Measurements from ENCODE around the gene THAP6. TPM values are rescaled to one million over a fixed set of nuclear protein-coding genes. Genes with fewer than 3 reads are reported as not detected.
"Not testable (repeated sequence)": the region's sequence is repeated elsewhere in the genome, so short reads cannot be mapped to it uniquely, and the experiment has no call there.

The THAP6 gene
- total and polyA plus RNA-seq, 4 donors, result 4.4 to 32.8 (median 13.0) TPM

DNA sequence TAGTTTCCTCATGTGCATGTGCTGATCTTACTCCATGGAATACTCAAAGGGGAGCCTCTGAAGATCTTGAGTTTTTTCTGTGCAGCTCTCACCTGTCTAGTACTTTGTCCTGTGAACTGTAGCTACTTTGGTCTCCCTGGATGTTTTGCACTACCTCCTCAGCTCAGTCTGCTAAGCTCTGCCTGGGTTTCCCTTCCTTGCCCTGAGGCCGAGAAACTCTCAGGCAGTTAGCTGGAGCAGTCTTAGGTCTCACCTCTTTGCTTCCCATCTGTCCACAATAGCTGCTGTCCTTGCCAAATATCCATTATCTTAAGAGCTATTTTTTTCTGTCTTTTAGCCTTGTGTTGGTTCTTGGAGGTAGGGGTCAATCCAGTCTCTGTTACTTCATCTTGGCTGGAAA, 11.6 kb downstream of the THAP6 start:
- ATAC-seq (ENCODE audit: insufficient read depth, low FRiP score) (no peak), DNase-seq (no peak)
- no peaks in the 10 kb centered on the region for H3K27me3 ChIP-seq (ENCODE audit: control insufficient read depth in 3 of 3, insufficient read depth in 3 of 3, low read length in 2 of 3)
- H3K9me3 ChIP-seq (ENCODE audit: control insufficient read depth in 4 of 4, insufficient read depth in 3 of 4, low read length in 3 of 4), result peaks cover 0 to 2% (median 0%) of the 10 kb centered on the region in 4 donors
- no peak for TF ChIP-seq CTCF (IDR thresholded peaks at IDR 0.05; ENCODE audit: control extremely low read depth, extremely low read depth)
- WGBS, 2 donors, result 93 to 100% methylated on average over 1 of the region's 1 CpG
- no peak overlapping the region for H3K27ac ChIP-seq (ENCODE audit: low read depth in 1 of 2, low read length in 1 of 2)
- H3K36me3 ChIP-seq (ENCODE audit: control insufficient read depth in 4 of 4, insufficient read depth in 4 of 4, low read length in 4 of 4), result peaks cover 12 to 33% (median 26%) of the 10 kb centered on the region in 4 donors
- peaks cover 0 to 4% (median 0%) of the 10 kb centered on the region in 5 donors for H3K4me1 ChIP-seq (ENCODE audit: control insufficient read depth in 5 of 5, insufficient read depth in 5 of 5, low read length in 5 of 5)
- no peak overlapping the region for H3K9ac ChIP-seq (ENCODE audit: insufficient read depth in 1 of 2, low read length in 2 of 2)
- no peak overlapping the region for H3K4me3 ChIP-seq

GRCh38 chr4:75527482-75527881, 13.2 kb downstream of the THAP6 start:
- H3K4me1 ChIP-seq (ENCODE audit: control insufficient read depth in 5 of 5, insufficient read depth in 5 of 5, low read length in 5 of 5), result peaks cover 0 to 7% (median 0%) of the 10 kb centered on the region in 5 donors
- ATAC-seq (ENCODE audit: insufficient read depth, low FRiP score) (no peak), DNase-seq (no peak)
- no peak overlapping the region for H3K4me3 ChIP-seq
- H3K27me3 ChIP-seq (ENCODE audit: control insufficient read depth in 3 of 3, insufficient read depth in 3 of 3, low read length in 2 of 3), result no peaks in the 10 kb centered on the region
- peaks cover 17 to 41% (median 30%) of the 10 kb centered on the region in 4 donors for H3K36me3 ChIP-seq (ENCODE audit: control insufficient read depth in 4 of 4, insufficient read depth in 4 of 4, low read length in 4 of 4)
- peaks cover 0 to 5% (median 0%) of the 10 kb centered on the region in 4 donors for H3K9me3 ChIP-seq (ENCODE audit: control insufficient read depth in 4 of 4, insufficient read depth in 3 of 4, low read length in 3 of 4)
- no peak overlapping the region for H3K27ac ChIP-seq (ENCODE audit: low read depth in 1 of 2, low read length in 1 of 2)
- no peak for TF ChIP-seq CTCF (IDR thresholded peaks at IDR 0.05; ENCODE audit: control extremely low read depth, extremely low read depth)
- no peak overlapping the region for H3K9ac ChIP-seq (ENCODE audit: insufficient read depth in 1 of 2, low read length in 2 of 2)

GRCh38 chr4:75530556-75531322, 16.5 kb downstream of the THAP6 start:
- Histone ChIP-seq H3K9me3 (ENCODE audit: control insufficient read depth in 4 of 4, insufficient read depth in 3 of 4, low read length in 3 of 4) (peaks cover 0 to 6% (median 0%) of the 10 kb centered on the region in 4 donors), H3K27ac (ENCODE audit: low read depth in 1 of 2, low read length in 1 of 2) (no peak overlapping the region), H3K27me3 (ENCODE audit: control insufficient read depth in 3 of 3, insufficient read depth in 3 of 3, low read length in 2 of 3) (no peaks in the 10 kb centered on the region), H3K4me1 (ENCODE audit: control insufficient read depth in 5 of 5, insufficient read depth in 5 of 5, low read length in 5 of 5) (peaks cover 0 to 7% (median 0%) of the 10 kb centered on the region in 5 donors), H3K4me3 (no peak overlapping the region), H3K36me3 (ENCODE audit: control insufficient read depth in 4 of 4, insufficient read depth in 4 of 4, low read length in 4 of 4) (peaks cover 17 to 39% (median 23%) of the 10 kb centered on the region in 4 donors), H3K9ac (ENCODE audit: insufficient read depth in 1 of 2, low read length in 2 of 2) (no peak overlapping the region)
- TF ChIP-seq CTCF (IDR thresholded peaks at IDR 0.05; ENCODE audit: control extremely low read depth, extremely low read depth), result no peak
- 96% methylated on average over 2 of the region's 2 CpGs for WGBS, 2 donors
- ATAC-seq (ENCODE audit: insufficient read depth, low FRiP score) (no peak), DNase-seq (no peak)

DNA sequence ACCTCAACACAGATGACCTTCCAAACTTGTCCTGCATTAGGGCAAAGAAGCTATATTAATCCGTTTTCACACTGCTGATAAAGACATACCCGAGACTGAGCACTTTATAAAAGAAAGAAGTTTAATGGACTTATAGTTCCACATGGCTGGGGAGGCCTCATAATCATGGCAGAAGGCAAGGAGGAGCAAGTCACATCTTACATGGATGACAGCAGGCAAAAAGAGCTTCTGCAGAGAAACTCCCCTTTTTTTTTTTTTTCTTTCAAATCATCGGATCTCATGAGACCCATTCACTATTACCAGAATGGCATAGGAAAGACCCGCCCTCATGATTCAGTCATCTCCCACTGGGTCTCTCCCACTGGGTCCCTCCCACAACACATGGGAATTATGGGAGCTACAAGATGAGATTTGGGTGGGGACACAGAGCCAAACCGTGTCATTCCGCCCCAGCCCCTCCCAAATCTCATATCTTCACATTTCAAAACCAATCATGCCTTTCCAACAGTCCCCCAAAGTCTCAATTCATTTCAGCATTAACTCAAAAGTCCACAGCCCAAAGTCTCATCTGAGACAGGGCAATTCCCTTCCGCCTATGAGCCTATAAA, 17.4 kb downstream of the THAP6 start:
- not testable (repeated sequence) for DNase-seq; H3K9ac ChIP-seq (ENCODE audit: insufficient read depth in 1 of 2, low read length in 2 of 2); ATAC-seq (ENCODE audit: insufficient read depth, low FRiP score); H3K27ac ChIP-seq (ENCODE audit: low read depth in 1 of 2, low read length in 1 of 2); H3K27me3 ChIP-seq (ENCODE audit: control insufficient read depth in 3 of 3, insufficient read depth in 3 of 3, low read length in 2 of 3); H3K4me3 ChIP-seq; H3K4me1 ChIP-seq (ENCODE audit: control insufficient read depth in 5 of 5, insufficient read depth in 5 of 5, low read length in 5 of 5); H3K9me3 ChIP-seq (ENCODE audit: control insufficient read depth in 4 of 4, insufficient read depth in 3 of 4, low read length in 3 of 4)
- 78 to 86% methylated on average over 7 of the region's 7 CpGs for WGBS, 2 donors
- peaks cover 17 to 35% (median 19%) of the 10 kb centered on the region in 4 donors for H3K36me3 ChIP-seq (ENCODE audit: control insufficient read depth in 4 of 4, insufficient read depth in 4 of 4, low read length in 4 of 4)

- not testable (repeated sequence) for H3K27ac ChIP-seq (ENCODE audit: low read depth in 1 of 2, low read length in 1 of 2); DNase-seq; H3K4me1 ChIP-seq (ENCODE audit: control insufficient read depth in 5 of 5, insufficient read depth in 5 of 5, low read length in 5 of 5); ATAC-seq (ENCODE audit: insufficient read depth, low FRiP score); H3K9ac ChIP-seq (ENCODE audit: insufficient read depth in 1 of 2, low read length in 2 of 2); H3K27me3 ChIP-seq (ENCODE audit: control insufficient read depth in 3 of 3, insufficient read depth in 3 of 3, low read length in 2 of 3); H3K4me3 ChIP-seq; H3K9me3 ChIP-seq (ENCODE audit: control insufficient read depth in 4 of 4, insufficient read depth in 3 of 4, low read length in 3 of 4)
- WGBS, 2 donors, result 97 to 98% methylated on average over 4 of the region's 4 CpGs
- H3K36me3 ChIP-seq (ENCODE audit: control insufficient read depth in 4 of 4, insufficient read depth in 4 of 4, low read length in 4 of 4), result peaks cover 12 to 33% (median 15%) of the 10 kb centered on the region in 4 donors
Observed at GRCh38 chr4:75533339-75533887, 19.1 kb downstream of the THAP6 start.

GRCh38 chr4:75533926-75534325, 19.7 kb downstream of the THAP6 start:
- H3K36me3 ChIP-seq (ENCODE audit: control insufficient read depth in 4 of 4, insufficient read depth in 4 of 4, low read length in 4 of 4), result peaks cover 12 to 33% (median 15%) of the 10 kb centered on the region in 4 donors
- not testable (repeated sequence) for H3K27me3 ChIP-seq (ENCODE audit: control insufficient read depth in 3 of 3, insufficient read depth in 3 of 3, low read length in 2 of 3); ATAC-seq (ENCODE audit: insufficient read depth, low FRiP score); H3K4me1 ChIP-seq (ENCODE audit: control insufficient read depth in 5 of 5, insufficient read depth in 5 of 5, low read length in 5 of 5); H3K9me3 ChIP-seq (ENCODE audit: control insufficient read depth in 4 of 4, insufficient read depth in 3 of 4, low read length in 3 of 4); DNase-seq; H3K27ac ChIP-seq (ENCODE audit: low read depth in 1 of 2, low read length in 1 of 2); H3K9ac ChIP-seq (ENCODE audit: insufficient read depth in 1 of 2, low read length in 2 of 2); H3K4me3 ChIP-seq

All from lung (tissue), 12 donors.